ENCODE measurements around the gene PIK3CB. TPM values are rescaled to one million over a fixed set of nuclear protein-coding genes. Genes with fewer than 3 reads are reported as not detected.

The PIK3CB gene
- polyA plus RNA-seq, 1 of the 3 experiments (the other 2 are of a cell fraction), result 6.8 TPM

- WGBS (ENCODE audit: low lambda C conversion rate), result 77% methylated on average over 6 of the region's 6 CpGs
- no peak overlapping the region for H3K27ac ChIP-seq (ENCODE audit: low read depth in 2 of 2, low read length in 1 of 2)
- DNase-seq, result no peak
- H3K36me3 ChIP-seq (replicated peaks in 1 of 2; ENCODE audit: control insufficient read depth in 1 of 2, insufficient read depth in 2 of 2, low read length in 1 of 2), result peaks cover 3% of the 10 kb centered on the region in 2 experiments
- H4K20me1 ChIP-seq (ENCODE audit: insufficient read depth), result no peaks in the 10 kb centered on the region
- H3K27me3 ChIP-seq (ENCODE audit: insufficient read depth), result no peaks in the 10 kb centered on the region
- no peaks in the 10 kb centered on the region for H3K9me3 ChIP-seq
- no peaks in the 10 kb centered on the region for H3F3A ChIP-seq (replicated peaks; ENCODE audit: insufficient read depth)
- no peaks in the 10 kb centered on the region; a peak in 1 of 4 replicates for H3K4me1 ChIP-seq (ENCODE audit: control insufficient read depth in 1 of 2, insufficient read depth in 2 of 2, low read depth in 1 of 2, low read length in 1 of 2)
- no peak overlapping the region for H3K9ac ChIP-seq
- TF ChIP-seq TCF12 (IDR thresholded peaks at IDR 0.05), result no peak
- TF ChIP-seq IRF3 (IDR thresholded peaks at IDR 0.05; ENCODE audit: low read depth, low read length), result no peak
- TF ChIP-seq REST (IDR thresholded peaks at IDR 0.05; ENCODE audit: low read depth, low read length), result no peak
- no peak for TF ChIP-seq TAF1 (IDR thresholded peaks at IDR 0.05; ENCODE audit: borderline replicate concordance, low read depth, low read length)
- TF ChIP-seq RCOR1 (IDR thresholded peaks at IDR 0.05; ENCODE audit: low read length), result no peak
- no peak for TF ChIP-seq RXRA (IDR thresholded peaks at IDR 0.05; ENCODE audit: borderline replicate concordance, low read depth)
- no peak for TF ChIP-seq USF1 (IDR thresholded peaks at IDR 0.05; ENCODE audit: borderline replicate concordance, low read depth)
- TF ChIP-seq RFX5 (IDR thresholded peaks at IDR 0.05; ENCODE audit: low read length), result no peak
- no peak for TF ChIP-seq EZH2phosphoT487 (IDR thresholded peaks at IDR 0.05; ENCODE audit: borderline replicate concordance, low read depth)
- TF ChIP-seq SMC3 (IDR thresholded peaks at IDR 0.05; ENCODE audit: low read depth, low read length), result no peak
- TF ChIP-seq GABPA (IDR thresholded peaks at IDR 0.05; ENCODE audit: low read depth), result no peak
- no peak for TF ChIP-seq JUND (IDR thresholded peaks at IDR 0.05)
- no peak for TF ChIP-seq FOSL2 (IDR thresholded peaks at IDR 0.05; ENCODE audit: borderline replicate concordance, low read depth)
- no peak for TF ChIP-seq RAD21 (IDR thresholded peaks at IDR 0.05; ENCODE audit: low read length)
- no peak overlapping the region for H3K4me2 ChIP-seq
- no peak overlapping the region for H3K4me3 ChIP-seq (ENCODE audit: low read depth in 2 of 2, low read length in 1 of 2)
- H3K79me2 ChIP-seq (ENCODE audit: insufficient read depth), result no peaks in the 10 kb centered on the region
- no peak overlapping the region for H2AFZ ChIP-seq (ENCODE audit: low read depth)
- ChIA-PET POLR2A (no interaction called here), CTCF (interaction anchor here (1.1 kb wide), 1 partner anchor 34 kb away, joined by 3 read pairs; no protein-coding TSS in a partner anchor)
- H3K9me2 ChIP-seq, result no peaks in the 10 kb centered on the region
Measured at GRCh38 chr3:138629526-138629925, 205.2 kb downstream of the PIK3CB start.
